ENCODE results near the gene RPL36A. TPM values are rescaled to one million over a fixed set of nuclear protein-coding genes. Genes with fewer than 3 reads are reported as not detected.
A peak's percentile ranks its signal among the peaks of the same experiment; 100 is the strongest.

Gene RPL36A
- total RNA-seq, 4 donors from 2014 or later: 493 to 1,912 (median 1,279) TPM

DNA sequence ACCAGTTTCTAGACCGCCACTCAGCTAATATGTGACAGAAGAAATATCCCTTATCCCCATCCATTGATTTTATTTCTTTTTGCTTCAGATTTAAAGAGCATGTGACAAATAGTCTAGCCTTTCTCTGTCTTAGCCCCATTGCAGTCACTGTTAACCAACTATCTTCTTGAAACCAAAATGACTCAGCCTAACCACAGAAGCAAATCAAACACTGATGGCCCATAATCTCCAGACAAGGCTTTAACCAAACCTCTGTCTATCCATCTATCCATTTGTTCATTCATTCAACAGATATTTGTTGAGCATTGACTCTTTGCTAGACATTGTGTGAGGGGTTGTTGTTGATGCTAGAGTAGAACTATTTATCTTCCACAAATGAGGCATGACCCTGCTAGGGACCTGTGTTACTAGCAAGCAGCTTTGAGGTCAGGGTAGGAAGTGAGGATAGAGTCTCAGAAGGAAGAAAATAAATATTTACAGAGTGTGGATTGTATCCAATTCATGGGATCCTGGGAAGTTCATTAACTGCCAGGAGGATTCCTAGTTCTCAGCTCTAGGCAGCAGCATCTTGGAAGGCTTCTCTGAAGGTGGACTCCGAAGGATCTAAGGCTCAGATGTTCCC is 39.8 kb downstream of the RPL36A start:
- Histone ChIP-seq H3K27ac (peak overlapping the region in 2 of 4 donors; percentile 13 to 15), H3K9me3 (peaks cover 0 to 9% (median 0%) of the 10 kb centered on the region in 4 donors), H3K27me3 (peaks cover 0 to 4% of the 10 kb centered on the region in 2 donors), H3K4me1 (no peaks in the 10 kb centered on the region), H3K36me3 (peaks cover 0 to 31% (median 0%) of the 10 kb centered on the region in 3 donors), H3K4me3 (no peak overlapping the region)
- DNase-seq (ENCODE audit: low spot score in 2 of 2): no peak
- WGBS, 2 donors: 71 to 94% methylated on average over 2 of the region's 2 CpGs
- no peak for TF ChIP-seq POLR2A (IDR thresholded peaks at IDR 0.05)
- TF ChIP-seq, protein P1, sequence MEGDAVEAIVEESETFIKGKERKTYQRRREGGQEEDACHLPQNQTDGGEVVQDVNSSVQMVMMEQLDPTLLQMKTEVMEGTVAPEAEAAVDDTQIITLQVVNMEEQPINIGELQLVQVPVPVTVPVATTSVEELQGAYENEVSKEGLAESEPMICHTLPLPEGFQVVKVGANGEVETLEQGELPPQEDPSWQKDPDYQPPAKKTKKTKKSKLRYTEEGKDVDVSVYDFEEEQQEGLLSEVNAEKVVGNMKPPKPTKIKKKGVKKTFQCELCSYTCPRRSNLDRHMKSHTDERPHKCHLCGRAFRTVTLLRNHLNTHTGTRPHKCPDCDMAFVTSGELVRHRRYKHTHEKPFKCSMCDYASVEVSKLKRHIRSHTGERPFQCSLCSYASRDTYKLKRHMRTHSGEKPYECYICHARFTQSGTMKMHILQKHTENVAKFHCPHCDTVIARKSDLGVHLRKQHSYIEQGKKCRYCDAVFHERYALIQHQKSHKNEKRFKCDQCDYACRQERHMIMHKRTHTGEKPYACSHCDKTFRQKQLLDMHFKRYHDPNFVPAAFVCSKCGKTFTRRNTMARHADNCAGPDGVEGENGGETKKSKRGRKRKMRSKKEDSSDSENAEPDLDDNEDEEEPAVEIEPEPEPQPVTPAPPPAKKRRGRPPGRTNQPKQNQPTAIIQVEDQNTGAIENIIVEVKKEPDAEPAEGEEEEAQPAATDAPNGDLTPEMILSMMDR (IDR thresholded peaks at IDR 0.05): no peak
- no peak for TF ChIP-seq EP300 (IDR thresholded peaks at IDR 0.05)

DNA sequence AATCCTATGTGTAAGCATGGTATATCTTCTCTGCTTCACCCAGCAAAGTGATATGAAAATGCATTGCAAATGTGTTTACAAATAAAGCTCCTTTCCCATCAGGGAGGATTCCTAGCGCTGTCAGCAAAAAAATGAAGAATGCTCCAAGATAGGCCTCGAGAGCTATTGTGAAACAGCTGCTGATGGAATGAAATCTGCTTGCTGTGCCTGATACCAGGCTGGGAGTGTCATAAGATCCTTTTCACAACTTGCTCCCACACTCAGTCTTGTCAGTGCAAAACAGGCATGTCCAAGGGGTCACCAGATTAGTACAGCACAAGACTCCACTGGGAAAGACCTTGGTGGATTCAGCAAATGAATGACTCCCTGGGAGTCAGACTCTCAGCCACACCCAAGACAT is 51.3 kb downstream of the RPL36A start:
- TF ChIP-seq EP300 (IDR thresholded peaks at IDR 0.05) (no peak), POLR2A (IDR thresholded peaks at IDR 0.05) (no peak)
- TF ChIP-seq, protein P1 (IDR thresholded peaks at IDR 0.05): no peak

More for the DNA sequence above, 51.3 kb downstream of the RPL36A start:
- Histone ChIP-seq H3K4me3 (no peak overlapping the region), H3K36me3 (peaks cover 0 to 46% (median 0%) of the 10 kb centered on the region in 3 donors), H3K27ac (no peak overlapping the region), H3K27me3 (no peaks in the 10 kb centered on the region), H3K4me1 (no peaks in the 10 kb centered on the region), H3K9me3 (no peaks in the 10 kb centered on the region)
- DNase-seq (ENCODE audit: low spot score in 2 of 2): no peak
- WGBS, 2 donors: 86 to 94% methylated on average over 2 of the region's 2 CpGs

Other genes with a start within 250 kb of the RPL36A start
- gene DRP2, start 171.2 kb upstream of the RPL36A start, total RNA-seq: 100 to 1,000 TPM in 3 of 4 donors, 10 to 100 TPM in 1; 94.5 to 207 (median 183) TPM
- under 1 TPM in 2 of 4 donors, not detected in 2; 0.21 to 0.90 TPM for gene TAF7L, start 99.7 kb upstream of the RPL36A start, total RNA-seq
- 1 to 10 TPM; 2.6 to 7.5 (median 5.4) TPM for gene TIMM8A, start 42.3 kb upstream of the RPL36A start, total RNA-seq
- 10 to 100 TPM in 1 of 4 donors, 1 to 10 TPM in 3; 2.5 to 19.7 (median 4.9) TPM for gene BTK, start 4.8 kb upstream of the RPL36A start, total RNA-seq
- 10 to 100 TPM; 18.1 to 20.1 (median 19.2) TPM for gene GLA, start 16.9 kb downstream of the RPL36A start, total RNA-seq
- 10 to 100 TPM; 31.2 to 46.0 (median 40.1) TPM for gene HNRNPH2, start 17.2 kb downstream of the RPL36A start, total RNA-seq
- 100 to 1,000 TPM in 1 of 4 donors, 10 to 100 TPM in 3; 15.9 to 120 (median 18.7) TPM for gene ARMCX4, start 94.4 kb downstream of the RPL36A start, total RNA-seq
- gene ARMCX1, start 159.5 kb downstream of the RPL36A start, total RNA-seq: 10 to 100 TPM; 28.2 to 34.3 (median 30.6) TPM
- 10 to 100 TPM; 16.5 to 19.4 (median 16.8) TPM for gene ARMCX6, start 227.0 kb downstream of the RPL36A start, total RNA-seq
- 10 to 100 TPM; 28.2 to 44.4 (median 43.0) TPM for gene ARMCX3, start 232.1 kb downstream of the RPL36A start, total RNA-seq

All from tibial nerve (tissue), 4 donors.